ENCODE data around the gene REPS2. TPM values are rescaled to one million over a fixed set of nuclear protein-coding genes. Genes with fewer than 3 reads are reported as not detected.
"Not testable (repeated sequence)": the region's sequence is repeated elsewhere in the genome, so short reads cannot be mapped to it uniquely, and the experiment has no call there.

REPS2 gene
- total and polyA plus RNA-seq, 9 of the 15 experiments (the other 6 are each of a cell fraction or from before 2014, with no cell fraction given): 0.01 to 0.07 (median 0.01) TPM; not detected in 3

DNA sequence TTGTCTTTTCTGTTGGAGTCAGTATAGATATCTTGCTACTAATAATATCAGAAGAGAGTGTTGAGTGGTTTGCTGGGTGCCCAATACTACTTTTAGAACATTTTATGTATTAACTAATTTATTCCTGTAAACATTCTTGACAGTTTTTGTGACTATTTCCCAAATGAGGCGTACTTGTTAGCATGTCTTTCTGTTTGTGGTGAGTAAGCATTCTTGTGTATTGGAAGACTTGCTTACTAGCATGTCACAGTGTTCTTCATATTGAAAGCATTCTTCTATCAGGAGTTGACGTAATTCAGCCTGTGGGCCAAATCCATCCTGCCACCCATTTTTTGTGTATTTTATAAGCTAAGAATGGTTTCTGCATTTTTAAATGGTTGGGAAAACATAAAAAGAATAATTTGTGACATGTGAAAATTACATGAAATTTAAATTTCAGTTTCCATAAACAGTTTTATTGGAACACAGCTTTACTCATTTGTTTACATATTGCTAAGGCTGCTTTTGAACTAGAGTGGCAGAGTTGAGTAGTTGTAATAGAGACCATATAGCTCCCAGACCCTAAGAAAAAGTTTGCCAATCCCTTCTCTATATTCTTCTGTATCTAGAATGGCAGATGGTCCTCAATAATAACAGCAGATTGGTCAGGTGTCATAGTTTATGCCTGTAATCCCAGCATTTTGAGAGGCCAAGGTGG is 20.4 kb downstream of the REPS2 start:
- Histone ChIP-seq H3K9me1 (ENCODE audit: control insufficient read depth, insufficient read depth, low read length) (no peaks in the 10 kb centered on the region), H3K4me3 (no peak overlapping the region), H3K4me2 (ENCODE audit: insufficient read depth, low read length) (no peak overlapping the region), H3K36me3 (ENCODE audit: control insufficient read depth, insufficient read depth, low read length) (no peaks in the 10 kb centered on the region), H3K9me3 (replicated peaks; ENCODE audit: control insufficient read depth, insufficient read depth, low read depth, low read length) (no peaks in the 10 kb centered on the region), H3K27ac (ENCODE audit: extremely low read depth, low read depth, low read length) (no peak overlapping the region), H3K79me2 (ENCODE audit: control insufficient read depth, insufficient read depth, low read length) (no peaks in the 10 kb centered on the region), H2AFZ (ENCODE audit: low read depth, low read length) (no peak overlapping the region), H3K27me3 (ENCODE audit: control insufficient read depth in 2 of 2, insufficient read depth in 2 of 2, low read length in 2 of 2) (no peaks in the 10 kb centered on the region; a peak in 1 of 5 replicates), H3K9ac (ENCODE audit: insufficient read depth in 1 of 2, low read depth in 2 of 2, low read length in 2 of 2) (no peak overlapping the region), H4K20me1 (replicated peaks; ENCODE audit: control insufficient read depth, insufficient read depth, low read length) (no peaks in the 10 kb centered on the region), H3K4me1 (replicated peaks in 1 of 2; ENCODE audit: control insufficient read depth in 2 of 2, insufficient read depth in 2 of 2, low read length in 2 of 2) (no peaks in the 10 kb centered on the region)
- FAIRE-seq: no peak
- WGBS (ENCODE audit: insufficient coverage, low coverage, missing lambda C conversion rate): 0% methylated on average over 2 of the region's 2 CpGs
- ChIA-PET CTCF (ENCODE audit: low intra/inter-chr PET ratio) (interaction anchor here (0.7 kb wide), 1 partner anchor 83 kb away, joined by 3 read pairs; no protein-coding TSS in a partner anchor), POLR2A (no interaction called here)
- no TSS peak for BruUV-seq (replicated peaks)
- intact Hi-C loops (cut with micrococcal nuclease): no loop called here
- in situ Hi-C loops (cut with MboI): no loop called here
- TF ChIP-seq MAFK (IDR thresholded peaks at IDR 0.05; ENCODE audit: low read length): no peak
- TF ChIP-seq ZNF699 (CRISPR knock-in tag; IDR thresholded peaks at IDR 0.05; ENCODE audit: insufficient replicate concordance): no peak
- DNase-seq (ENCODE audit: extremely low read depth in 1 of 4, low spot score in 3 of 4): no peak
- no peak for ATAC-seq

DNA sequence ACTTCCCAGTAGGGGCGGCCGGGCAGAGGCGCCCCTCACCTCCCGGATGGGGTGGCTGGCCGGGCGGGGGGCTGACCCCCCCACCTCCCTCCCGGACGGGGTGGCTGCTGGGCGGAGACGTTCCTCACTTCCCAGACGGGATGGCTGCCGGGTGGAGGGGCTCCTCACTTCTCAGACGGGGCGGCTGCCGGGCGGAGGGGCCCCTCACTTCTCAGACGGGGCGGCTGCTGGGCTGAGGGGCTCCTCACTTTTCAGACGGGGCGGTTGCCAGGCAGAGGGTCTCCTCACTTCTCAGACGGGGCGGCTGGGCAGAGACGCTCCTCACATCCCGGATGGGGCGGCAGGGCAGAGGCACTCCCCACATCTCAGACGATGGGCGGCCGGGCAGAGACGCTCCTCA is 22.3 kb downstream of the REPS2 start:
- H3K4me1 ChIP-seq (replicated peaks in 1 of 2; ENCODE audit: control insufficient read depth in 2 of 2, insufficient read depth in 2 of 2, low read length in 2 of 2); H3K4me2 ChIP-seq (ENCODE audit: insufficient read depth, low read length); in situ Hi-C loops (cut with MboI); H3K9me3 ChIP-seq (replicated peaks; ENCODE audit: control insufficient read depth, insufficient read depth, low read depth, low read length); CTCF ChIA-PET (ENCODE audit: low intra/inter-chr PET ratio); H3K27ac ChIP-seq (ENCODE audit: extremely low read depth, low read depth, low read length); H3K9me1 ChIP-seq (ENCODE audit: control insufficient read depth, insufficient read depth, low read length); H3K27me3 ChIP-seq (ENCODE audit: control insufficient read depth in 2 of 2, insufficient read depth in 2 of 2, low read length in 2 of 2); H3K4me3 ChIP-seq; BruUV-seq (replicated peaks); H3K9ac ChIP-seq (ENCODE audit: insufficient read depth in 1 of 2, low read depth in 2 of 2, low read length in 2 of 2); H4K20me1 ChIP-seq (replicated peaks; ENCODE audit: control insufficient read depth, insufficient read depth, low read length); intact Hi-C loops (cut with micrococcal nuclease); ATAC-seq; DNase-seq (ENCODE audit: extremely low read depth in 1 of 4, low spot score in 3 of 4); H3K79me2 ChIP-seq (ENCODE audit: control insufficient read depth, insufficient read depth, low read length); FAIRE-seq; H3K36me3 ChIP-seq (ENCODE audit: control insufficient read depth, insufficient read depth, low read length); H2AFZ ChIP-seq (ENCODE audit: low read depth, low read length); POLR2A ChIA-PET: not testable (repeated sequence)
- 16% methylated on average over 4 of the region's 29 CpGs for WGBS (ENCODE audit: insufficient coverage, low coverage, missing lambda C conversion rate)
